Muscle layer of colon (tissue), 2 donors: ENCODE results near the gene GDPD5.

Source experiments
- H3K27ac ChIP-seq: one replicate; pipeline ENCODE4 v1.7.0; 2013; ENCODE audit warnings: low read depth, mild to moderate bottlenecking, low read length, moderate library complexity
- H3K27me3 ChIP-seq, 2 donors: one replicate each; pipeline ENCODE4 v1.7.0; 2013; ENCODE audit warnings: low read length in 2 of 2, mild to moderate bottlenecking in 2 of 2; ENCODE audit not compliant: insufficient read depth in 2 of 2, control insufficient read depth in 1 of 2
- H3K36me3 ChIP-seq: one replicate; pipeline ENCODE4 v1.7.0; 2013; ENCODE audit warnings: mild to moderate bottlenecking, low read length; ENCODE audit not compliant: insufficient read depth
- H3K4me1 ChIP-seq: one replicate; pipeline ENCODE4 v1.7.0; 2013; ENCODE audit warnings: mild to moderate bottlenecking, low read length; ENCODE audit not compliant: insufficient read depth
- H3K4me3 ChIP-seq, 2 donors: one replicate each; pipeline ENCODE4 v1.7.0; 2013; ENCODE audit warnings: low read length in 2 of 2, low read depth in 1 of 2, mild to moderate bottlenecking in 1 of 2, moderate library complexity in 1 of 2
- H3K9ac ChIP-seq: one replicate; pipeline ENCODE4 v1.7.0; 2013; ENCODE audit warnings: low read length
- H3K9me3 ChIP-seq: one replicate; pipeline ENCODE4 v1.7.0; 2013; ENCODE audit warnings: mild to moderate bottlenecking, low read length
- donor health status: abdominal sarcoma.
- donor health status: Adenocarcinoma of cecum.

The GDPD5 gene

GRCh38 chr11:75506827-75507226, 18.9 kb downstream of the GDPD5 start:
- no peaks in the 10 kb centered on the region for H3K36me3 ChIP-seq
- H3K27me3 ChIP-seq, result no peaks in the 10 kb centered on the region
- H3K4me3 ChIP-seq, result no peak overlapping the region
- no peaks in the 10 kb centered on the region for H3K9me3 ChIP-seq
- H3K4me1 ChIP-seq, result peaks cover 4% of the 10 kb centered on the region
- no peak overlapping the region for H3K9ac ChIP-seq
- H3K27ac ChIP-seq, result no peak overlapping the region

- Histone ChIP-seq H3K4me1 (peaks cover 4% of the 10 kb centered on the region), H3K36me3 (no peaks in the 10 kb centered on the region), H3K9me3 (no peaks in the 10 kb centered on the region), H3K27me3 (no peaks in the 10 kb centered on the region), H3K27ac (no peak overlapping the region), H3K4me3 (no peak overlapping the region), H3K9ac (no peak overlapping the region)
Observed at GRCh38 chr11:75505916-75506692, 19.6 kb downstream of the GDPD5 start.

GRCh38 chr11:75504501-75504900, 21.2 kb downstream of the GDPD5 start:
- H3K36me3 ChIP-seq, result no peaks in the 10 kb centered on the region
- H3K9me3 ChIP-seq, result no peaks in the 10 kb centered on the region
- H3K27me3 ChIP-seq, result no peaks in the 10 kb centered on the region
- H3K4me3 ChIP-seq, result no peak overlapping the region
- H3K9ac ChIP-seq, result no peak overlapping the region
- peaks cover 15% of the 10 kb centered on the region for H3K4me1 ChIP-seq
- no peak overlapping the region for H3K27ac ChIP-seq

- Histone ChIP-seq H3K36me3 (no peaks in the 10 kb centered on the region), H3K4me3 (no peak overlapping the region), H3K27me3 (no peaks in the 10 kb centered on the region), H3K4me1 (peaks cover 24% of the 10 kb centered on the region), H3K9ac (no peak overlapping the region), H3K27ac (no peak overlapping the region), H3K9me3 (no peaks in the 10 kb centered on the region)
Observed at GRCh38 chr11:75503531-75504099, 22.1 kb downstream of the GDPD5 start.

GRCh38 chr11:75502138-75502537, 23.6 kb downstream of the GDPD5 start:
- peaks cover 24% of the 10 kb centered on the region for H3K4me1 ChIP-seq

GRCh38 chr11:75500742-75501141, 25.0 kb downstream of the GDPD5 start:
- Histone ChIP-seq H3K4me3 (no peak overlapping the region), H3K9ac (no peak overlapping the region), H3K9me3 (no peaks in the 10 kb centered on the region), H3K27me3 (no peaks in the 10 kb centered on the region), H3K36me3 (no peaks in the 10 kb centered on the region), H3K4me1 (peaks cover 24% of the 10 kb centered on the region), H3K27ac (no peak overlapping the region)

More at GRCh38 chr11:75502138-75502537, 23.6 kb downstream of the GDPD5 start:
- Histone ChIP-seq H3K36me3 (no peaks in the 10 kb centered on the region), H3K9ac (no peak overlapping the region), H3K4me3 (no peak overlapping the region), H3K27me3 (no peaks in the 10 kb centered on the region), H3K9me3 (no peaks in the 10 kb centered on the region), H3K27ac (no peak overlapping the region)

GRCh38 chr11:75499423-75500190, 26.1 kb downstream of the GDPD5 start:
- Histone ChIP-seq H3K9me3 (no peaks in the 10 kb centered on the region), H3K4me1 (peaks cover 20% of the 10 kb centered on the region), H3K9ac (no peak overlapping the region), H3K27ac (no peak overlapping the region), H3K27me3 (no peaks in the 10 kb centered on the region), H3K4me3 (no peak overlapping the region), H3K36me3 (no peaks in the 10 kb centered on the region)

- H3K9ac ChIP-seq, result no peak overlapping the region
Observed at GRCh38 chr11:75498556-75499255, 27.0 kb downstream of the GDPD5 start.

GRCh38 chr11:75497788-75498409, 27.8 kb downstream of the GDPD5 start:
- Histone ChIP-seq H3K27ac (no peak overlapping the region), H3K9ac (no peak overlapping the region), H3K4me3 (no peak overlapping the region), H3K9me3 (no peaks in the 10 kb centered on the region), H3K36me3 (no peaks in the 10 kb centered on the region), H3K4me1 (peaks cover 20% of the 10 kb centered on the region), H3K27me3 (no peaks in the 10 kb centered on the region)

More at GRCh38 chr11:75498556-75499255, 27.0 kb downstream of the GDPD5 start:
- no peaks in the 10 kb centered on the region for H3K27me3 ChIP-seq
- no peak overlapping the region for H3K27ac ChIP-seq
- no peaks in the 10 kb centered on the region for H3K36me3 ChIP-seq
- no peaks in the 10 kb centered on the region for H3K9me3 ChIP-seq
- no peak overlapping the region for H3K4me3 ChIP-seq
- H3K4me1 ChIP-seq, result peaks cover 20% of the 10 kb centered on the region

- no peak overlapping the region for H3K9ac ChIP-seq
- H3K4me1 ChIP-seq, result peaks cover 20% of the 10 kb centered on the region
- no peaks in the 10 kb centered on the region for H3K9me3 ChIP-seq
- no peaks in the 10 kb centered on the region for H3K27me3 ChIP-seq
- H3K27ac ChIP-seq, result no peak overlapping the region
- no peak overlapping the region for H3K4me3 ChIP-seq
- H3K36me3 ChIP-seq, result no peaks in the 10 kb centered on the region
Observed at GRCh38 chr11:75496305-75496752, 29.4 kb downstream of the GDPD5 start.
